ENCODE measurements around the gene PHACTR1. TPM values are rescaled to one million over a fixed set of nuclear protein-coding genes. Genes with fewer than 3 reads are reported as not detected.
A peak's percentile ranks its signal among the peaks of the same experiment; 100 is the strongest.

Gene PHACTR1
- total and polyA plus RNA-seq, 3 experiments from 2014 or later = 0.04 to 0.38 (median 0.04) TPM

- CTCF ChIA-PET = no interaction called here
- POLR2A ChIA-PET = no interaction called here
- peaks cover 14 to 91% (median 27%) of the 10 kb centered on the region in 3 donors for H3K36me3 Mint-ChIP-seq
- peaks cover 14 to 24% (median 23%) of the 10 kb centered on the region in 3 donors for H3K4me1 Mint-ChIP-seq
- Histone ChIP-seq H3K27me3 (ENCODE audit: insufficient read depth, low read length, poor library complexity, severe bottlenecking) (no peaks in the 10 kb centered on the region), H3K9me3 (ENCODE audit: low read length) (no peaks in the 10 kb centered on the region), H3K36me3 (ENCODE audit: insufficient read depth, low read length) (peaks cover 22% of the 10 kb centered on the region), H3K27ac (ENCODE audit: low read depth, low read length) (no peak overlapping the region), H3K4me1 (ENCODE audit: insufficient read depth, low read length) (peaks cover 6% of the 10 kb centered on the region), H3K4me3 (ENCODE audit: low read length) (no peak overlapping the region)
- H3K27ac Mint-ChIP-seq = peak overlapping the region in 4 of 8 donors; percentile 2 to 63 (median 51)
- no peak overlapping the region for H3K4me3 Mint-ChIP-seq
- H3K9me3 Mint-ChIP-seq = no peaks in the 10 kb centered on the region
- no peaks in the 10 kb centered on the region for H3K27me3 Mint-ChIP-seq
- DNase-seq = no peak
Observed at GRCh38 chr6:13300643-13301590, 584.4 kb downstream of the PHACTR1 start.

- Histone ChIP-seq H3K9me3 (ENCODE audit: low read length) (no peaks in the 10 kb centered on the region), H3K36me3 (ENCODE audit: insufficient read depth, low read length) (peaks cover 30% of the 10 kb centered on the region), H3K27me3 (ENCODE audit: insufficient read depth, low read length, poor library complexity, severe bottlenecking) (no peaks in the 10 kb centered on the region), H3K4me3 (ENCODE audit: low read length) (no peak overlapping the region), H3K27ac (ENCODE audit: low read depth, low read length) (peak overlapping the region; percentile 41), H3K4me1 (ENCODE audit: insufficient read depth, low read length) (peaks cover 6% of the 10 kb centered on the region)
- no peak for DNase-seq
- POLR2A ChIA-PET = no interaction called here
- H3K27me3 Mint-ChIP-seq = no peaks in the 10 kb centered on the region
- H3K36me3 Mint-ChIP-seq = peaks cover 14 to 90% (median 34%) of the 10 kb centered on the region in 3 donors
- no peak overlapping the region for H3K4me3 Mint-ChIP-seq
- H3K4me1 Mint-ChIP-seq = peaks cover 14 to 24% (median 23%) of the 10 kb centered on the region in 3 donors
- H3K27ac Mint-ChIP-seq = peak overlapping the region; percentile 38 to 92 (median 72)
- no peaks in the 10 kb centered on the region for H3K9me3 Mint-ChIP-seq
- CTCF ChIA-PET = interaction anchor here (1.2 kb wide), 1 partner anchor 11 kb away, joined by 3 read pairs; no protein-coding TSS in a partner anchor
Observed at GRCh38 chr6:13302291-13302690, 585.7 kb downstream of the PHACTR1 start.

- H3K4me3 Mint-ChIP-seq = peak overlapping the region; percentile 1 to 61 (median 41)
- no peaks in the 10 kb centered on the region for H3K9me3 Mint-ChIP-seq
- Histone ChIP-seq H3K27ac (ENCODE audit: low read depth, low read length) (peak overlapping the region; percentile 41), H3K27me3 (ENCODE audit: insufficient read depth, low read length, poor library complexity, severe bottlenecking) (no peaks in the 10 kb centered on the region), H3K4me3 (ENCODE audit: low read length) (no peak overlapping the region), H3K9me3 (ENCODE audit: low read length) (no peaks in the 10 kb centered on the region), H3K4me1 (ENCODE audit: insufficient read depth, low read length) (peaks cover 6% of the 10 kb centered on the region), H3K36me3 (ENCODE audit: insufficient read depth, low read length) (peaks cover 35% of the 10 kb centered on the region)
- ChIA-PET CTCF (interaction anchor here (1.2 kb wide), 1 partner anchor 11 kb away, joined by 3 read pairs; no protein-coding TSS in a partner anchor), POLR2A (no interaction called here)
- H3K27me3 Mint-ChIP-seq = no peaks in the 10 kb centered on the region
- peaks cover 12 to 90% (median 29%) of the 10 kb centered on the region in 3 donors for H3K36me3 Mint-ChIP-seq
- H3K27ac Mint-ChIP-seq = peak overlapping the region; percentile 38 to 92 (median 78)
- peak in 4 of 5 donors; percentile 4 to 62 (median 20) for DNase-seq
- peaks cover 14 to 24% (median 23%) of the 10 kb centered on the region in 3 donors for H3K4me1 Mint-ChIP-seq
Observed at GRCh38 chr6:13302751-13303667, 586.4 kb downstream of the PHACTR1 start.

GRCh38 chr6:13303668-13304017 is 587.1 kb downstream of the PHACTR1 start:
- H3K4me3 ChIP-seq (ENCODE audit: low read length) = no peak overlapping the region
- H3K27ac ChIP-seq (ENCODE audit: low read depth, low read length) = peak overlapping the region; percentile 28
- Mint-ChIP-seq H3K4me1 (peaks cover 14 to 24% (median 23%) of the 10 kb centered on the region in 3 donors), H3K4me3 (peak overlapping the region in 5 of 7 donors; percentile 32 to 61 (median 51)), H3K9me3 (no peaks in the 10 kb centered on the region), H3K27ac (peak overlapping the region in 6 of 8 donors; percentile 38 to 92 (median 66)), H3K27me3 (no peaks in the 10 kb centered on the region), H3K36me3 (peaks cover 9 to 90% (median 26%) of the 10 kb centered on the region in 3 donors)
- no peaks in the 10 kb centered on the region for H3K9me3 ChIP-seq (ENCODE audit: low read length)
- peaks cover 32% of the 10 kb centered on the region for H3K36me3 ChIP-seq (ENCODE audit: insufficient read depth, low read length)
- no peaks in the 10 kb centered on the region for H3K27me3 ChIP-seq (ENCODE audit: insufficient read depth, low read length, poor library complexity, severe bottlenecking)
- peaks cover 6% of the 10 kb centered on the region for H3K4me1 ChIP-seq (ENCODE audit: insufficient read depth, low read length)
- POLR2A ChIA-PET = no interaction called here
- CTCF ChIA-PET = interaction anchor here (1.2 kb wide), 1 partner anchor 10 kb away, joined by 3 read pairs; no protein-coding TSS in a partner anchor
- peak in 1 of 5 donors; percentile 24 for DNase-seq

GRCh38 chr6:13304101-13304500 is 587.5 kb downstream of the PHACTR1 start:
- H3K27me3 ChIP-seq (ENCODE audit: insufficient read depth, low read length, poor library complexity, severe bottlenecking) = no peaks in the 10 kb centered on the region
- POLR2A ChIA-PET = interaction anchor here (0.6 kb wide), 1 partner anchor 18 kb away, joined by 3 read pairs; no protein-coding TSS in a partner anchor
- H3K36me3 ChIP-seq (ENCODE audit: insufficient read depth, low read length) = peaks cover 36% of the 10 kb centered on the region
- no peak overlapping the region for H3K4me3 ChIP-seq (ENCODE audit: low read length)
- no peaks in the 10 kb centered on the region for H3K9me3 ChIP-seq (ENCODE audit: low read length)
- Mint-ChIP-seq H3K27me3 (no peaks in the 10 kb centered on the region), H3K27ac (peak overlapping the region in 4 of 8 donors; percentile 9 to 85 (median 34)), H3K9me3 (no peaks in the 10 kb centered on the region), H3K4me3 (peak overlapping the region in 1 of 7 donors; percentile 32), H3K36me3 (peaks cover 9 to 91% (median 26%) of the 10 kb centered on the region in 3 donors), H3K4me1 (peaks cover 14 to 24% (median 23%) of the 10 kb centered on the region in 3 donors)
- peaks cover 6% of the 10 kb centered on the region for H3K4me1 ChIP-seq (ENCODE audit: insufficient read depth, low read length)
- no peak overlapping the region for H3K27ac ChIP-seq (ENCODE audit: low read depth, low read length)
- no peak for DNase-seq
- CTCF ChIA-PET = no interaction called here

GRCh38 chr6:13304580-13305260 is 588.2 kb downstream of the PHACTR1 start:
- H3K4me3 ChIP-seq (ENCODE audit: low read length) = no peak overlapping the region
- peak overlapping the region in 3 of 8 donors; percentile 9 to 71 (median 39) for H3K27ac Mint-ChIP-seq

GRCh38 chr6:13305288-13305687 is 588.7 kb downstream of the PHACTR1 start:
- Histone ChIP-seq H3K9me3 (ENCODE audit: low read length) (no peaks in the 10 kb centered on the region), H3K4me3 (ENCODE audit: low read length) (no peak overlapping the region), H3K36me3 (ENCODE audit: insufficient read depth, low read length) (peaks cover 38% of the 10 kb centered on the region), H3K27ac (ENCODE audit: low read depth, low read length) (no peak overlapping the region), H3K4me1 (ENCODE audit: insufficient read depth, low read length) (peaks cover 6% of the 10 kb centered on the region), H3K27me3 (ENCODE audit: insufficient read depth, low read length, poor library complexity, severe bottlenecking) (no peaks in the 10 kb centered on the region)
- Mint-ChIP-seq H3K27ac (no peak overlapping the region), H3K36me3 (peaks cover 9 to 91% (median 25%) of the 10 kb centered on the region in 3 donors), H3K4me1 (peaks cover 14 to 24% (median 23%) of the 10 kb centered on the region in 3 donors), H3K27me3 (no peaks in the 10 kb centered on the region), H3K9me3 (no peaks in the 10 kb centered on the region), H3K4me3 (no peak overlapping the region)
- CTCF ChIA-PET = no interaction called here
- DNase-seq = no peak
- POLR2A ChIA-PET = no interaction called here

More at GRCh38 chr6:13304580-13305260, 588.2 kb downstream of the PHACTR1 start:
- peaks cover 14 to 24% (median 23%) of the 10 kb centered on the region in 3 donors for H3K4me1 Mint-ChIP-seq
- Histone ChIP-seq H3K4me1 (ENCODE audit: insufficient read depth, low read length) (peaks cover 6% of the 10 kb centered on the region), H3K27ac (ENCODE audit: low read depth, low read length) (no peak overlapping the region), H3K9me3 (ENCODE audit: low read length) (no peaks in the 10 kb centered on the region), H3K36me3 (ENCODE audit: insufficient read depth, low read length) (peaks cover 38% of the 10 kb centered on the region), H3K27me3 (ENCODE audit: insufficient read depth, low read length, poor library complexity, severe bottlenecking) (no peaks in the 10 kb centered on the region)
- H3K4me3 Mint-ChIP-seq = peak overlapping the region in 1 of 7 donors; percentile 32
- no peak for DNase-seq
- CTCF ChIA-PET = no interaction called here
- no peaks in the 10 kb centered on the region for H3K9me3 Mint-ChIP-seq
- peaks cover 9 to 93% (median 25%) of the 10 kb centered on the region in 3 donors for H3K36me3 Mint-ChIP-seq
- H3K27me3 Mint-ChIP-seq = no peaks in the 10 kb centered on the region
- POLR2A ChIA-PET = interaction anchor here (0.6 kb wide), 1 partner anchor 18 kb away, joined by 3 read pairs; no protein-coding TSS in a partner anchor

Data from CD8-positive, alpha-beta memory T cell (primary cell).